K562 (cell line): ENCODE data around the gene IL17RC. TPM values are rescaled to one million over a fixed set of nuclear protein-coding genes. Genes with fewer than 3 reads are reported as not detected.

Experiments used
- ATAC-seq: fragments of 200-7000 bp; cut with Tn5 transposase; 3 replicates; pipeline ENCODE4 v1.9.1; 2020; ENCODE audit warnings: moderate library complexity
- BruUV-seq: library from RNA; stranded (reverse); fragments of 400-500 nt; replicated peaks from 2 replicates; lab custom pipeline; 2021; lab: Mats Ljungman, UMichigan
- CTCF ChIA-PET: fragments of 300-600 bp; formaldehyde crosslinking; extraction: SDS; loops from one replicate; lab custom pipeline; 2021; ENCODE audit warnings: low intra/inter-chr PET ratio; lab: Yijun Ruan, JAX
- POLR2A ChIA-PET: fragments of 300-600, 350-650 bp; sonication (Branson Sonifier 250); formaldehyde crosslinking; extraction: SDS; loops from one replicate; lab custom pipeline; 2021; ENCODE audit warnings: antibody characterized with exemption, inconsistent platforms; lab: Yijun Ruan, JAX
- DNase-seq, 4 experiments: peaks; one replicate each; pipeline versions ENCODE4 v3.0.0 to v3.0.0-alpha.2; 2011 to 2018; ENCODE audit warnings: low spot score in 3 of 4, mixed read lengths in 3 of 4; ENCODE audit errors: extremely low read depth in 1 of 4
- FAIRE-seq: peaks from 2 replicates; lab custom pipeline; 2011; peaks lifted over from hg19 to GRCh38; lab: Jason Lieb, UNC
- H2AFZ ChIP-seq: 2 replicates; pipeline ENCODE4 v1.6.0; 2011; ENCODE audit warnings: low read depth, low read length, control low read depth, inconsistent platforms
- H3K27ac ChIP-seq: fragments of 200-600 bp; 3 replicates; pipeline ENCODE4 v1.8.0; 2011; ENCODE audit warnings: low read depth, mild to moderate bottlenecking, control low read depth, inconsistent platforms, low read length, moderate library complexity, mixed read lengths; ENCODE audit errors: extremely low read depth
- H3K27me3 ChIP-seq, 2 experiments: fragments of 300-600 bp in 1 of 2; 2 replicates in 1 of 2; 3 replicates in 1 of 2; pipeline versions ENCODE4 v1.6.0 to v1.8.0; 2011; ENCODE audit warnings: inconsistent platforms in 2 of 2, low read length in 2 of 2, mild to moderate bottlenecking in 1 of 2, mixed read lengths in 1 of 2, moderate library complexity in 1 of 2; ENCODE audit not compliant: control insufficient read depth in 2 of 2, insufficient read depth in 2 of 2
- H3K36me3 ChIP-seq: fragments of 300-600 bp; 3 replicates; pipeline ENCODE4 v1.8.0; 2011; ENCODE audit warnings: mild to moderate bottlenecking, low read length, inconsistent platforms; ENCODE audit not compliant: control insufficient read depth, insufficient read depth
- H3K4me1 ChIP-seq, 2 experiments: fragments of 200-600 bp in 1 of 2; replicated peaks in 1 of 2; 2 replicates in 1 of 2; 3 replicates in 1 of 2; pipeline versions ENCODE4 v1.5.1 to v1.8.0; 2011; ENCODE audit warnings: inconsistent platforms in 2 of 2, low read length in 2 of 2, mild to moderate bottlenecking in 1 of 2, mixed read lengths in 1 of 2, moderate library complexity in 1 of 2; ENCODE audit not compliant: control insufficient read depth in 2 of 2, insufficient read depth in 2 of 2
- H3K4me2 ChIP-seq: 2 replicates; pipeline ENCODE4 v1.6.1; 2011; ENCODE audit warnings: low read length, control low read depth, inconsistent platforms, mixed read lengths; ENCODE audit not compliant: insufficient read depth
- H3K4me3 ChIP-seq: fragments of 200-600 bp; sonication (generic), shearing (Covaris generic); 2 replicates; pipeline ENCODE4 v1.5.1; 2016; ENCODE audit warnings: control low read depth, inconsistent platforms
- H3K79me2 ChIP-seq: fragments of 200-600 bp; 3 replicates; pipeline ENCODE4 v1.8.0; 2011; ENCODE audit warnings: low read length, inconsistent platforms; ENCODE audit not compliant: control insufficient read depth, insufficient read depth
- H3K9ac ChIP-seq, 2 experiments: 2 replicates each; pipeline versions ENCODE4 v1.6.0 to v1.6.1; 2011; ENCODE audit warnings: low read depth in 2 of 2, low read length in 2 of 2, control low read depth in 1 of 2, inconsistent platforms in 1 of 2, mild to moderate bottlenecking in 1 of 2, mixed read lengths in 1 of 2; ENCODE audit not compliant: insufficient read depth in 1 of 2
- H3K9me1 ChIP-seq: one replicate; pipeline ENCODE4 v1.6.0; 2011; ENCODE audit warnings: inconsistent platforms, mild to moderate bottlenecking, low read length, moderate library complexity; ENCODE audit not compliant: control insufficient read depth, insufficient read depth
- H3K9me3 ChIP-seq: replicated peaks from 2 replicates; pipeline ENCODE4 v1.5.1; 2011; ENCODE audit warnings: low read depth, low read length, inconsistent platforms; ENCODE audit not compliant: control insufficient read depth, insufficient read depth
- H4K20me1 ChIP-seq: replicated peaks from 2 replicates; pipeline ENCODE4 v1.6.1; 2011; ENCODE audit warnings: low read length, inconsistent platforms, mixed read lengths; ENCODE audit not compliant: control insufficient read depth, insufficient read depth
- BCOR ChIP-seq: fragments of 450-650 bp; IDR thresholded peaks from 2 replicates; pipeline ENCODE4 v1.6.1; 2016
- GABPB2 ChIP-seq: fragments of 250-450 bp; sonication (Bioruptor Pico); conservative IDR thresholded peaks from 2 replicates; pipeline ENCODE4 v1.5.1; 2021; ENCODE audit warnings: mild to moderate bottlenecking
- HBP1 ChIP-seq: fragments of 450-650 bp; formaldehyde crosslinking; IDR thresholded peaks from 2 replicates; pipeline ENCODE4 v1.4.0; 2022; ENCODE audit warnings: missing genetic modification characterization
- NFRKB ChIP-seq: fragments of 450-650 bp; IDR thresholded peaks from 2 replicates; pipeline ENCODE4 v1.6.1; 2016; ENCODE audit warnings: low read depth
- POLR2G ChIP-seq: fragments of 200-400 bp; formaldehyde crosslinking; IDR thresholded peaks from 2 replicates; pipeline ENCODE4 v1.6.1; 2017; ENCODE audit warnings: low read depth, mild to moderate bottlenecking, antibody characterized with exemption, low read length, moderate library complexity
- SRSF3 ChIP-seq: fragments of 200-400 bp; formaldehyde crosslinking; IDR thresholded peaks from 2 replicates; pipeline ENCODE4 v1.6.1; 2016; ENCODE audit warnings: mild to moderate bottlenecking, low read length, moderate library complexity; ENCODE audit not compliant: insufficient read depth
- ZNF274 ChIP-seq: IDR thresholded peaks from 2 replicates; pipeline ENCODE4 v1.6.1; 2011; ENCODE audit warnings: low read depth, mild to moderate bottlenecking, low read length, moderate library complexity, borderline replicate concordance
- ZNF444 ChIP-seq: fragments of 250-450 bp; sonication (Bioruptor Pico); IDR thresholded peaks from 2 replicates; pipeline ENCODE4 v1.4.0; 2020; ENCODE audit warnings: mild to moderate bottlenecking, moderate library complexity
- ZNF518B ChIP-seq: fragments of 250-450 bp; sonication (Bioruptor Pico); IDR thresholded peaks from 2 replicates; pipeline ENCODE4 v1.5.0; 2021; ENCODE audit warnings: mild to moderate bottlenecking, moderate library complexity
- WGBS: fragments of 100-300 bp; shearing (Covaris generic); methylation state at CpG from one replicate; pipeline ENCODE4 v1.1.6; 2016; ENCODE audit warnings: low coverage, mixed read lengths; ENCODE audit not compliant: insufficient coverage; ENCODE audit errors: missing lambda C conversion rate; 5-methylcytosine and 5-hydroxymethylcytosine counted together
- in situ Hi-C: fragments of 300-500 bp; cut with MboI; formaldehyde crosslinking; loops from 4 replicates; pipeline ENCODE4 v1.15.0; 2018; ENCODE audit warnings: inconsistent platforms, mixed read lengths
- intact Hi-C: fragments of 100-400 bp; cut with micrococcal nuclease; formaldehyde crosslinking; loops from 2 replicates; pipeline ENCODE4 v1.14.2; 2022
- polyA plus RNA-seq, 8 experiments: library from polyadenylated mRNA; depleted of rRNA in 4 of 8; stranded (reverse) in 5 of 8; unstranded in 3 of 8; fragments of >200 nt; fragmentation: Nextera tagmentation in 2 of 8; fragmentation: Illumina TruSeq in 1 of 8; extraction: Ambion mirVana in 2 of 8; extraction: Trizol in 1 of 8; gene quantifications; 2 replicates each; pipeline versions ENCODE4 v1.2.1 to v1.2.3, GENCODE V29; 2011 to 2014; ENCODE audit warnings: inconsistent platforms in 1 of 8, missing spikeins in 1 of 8
- total RNA-seq, 7 experiments: library from RNA; depleted of rRNA in 6 of 7; stranded (reverse); fragments of >200 nt in 6 of 7; fragmentation: Illumina TruSeq in 2 of 7; extraction: Trizol in 2 of 7; gene quantifications; 2 replicates each; pipeline versions ENCODE4 v1.2.1 to v1.2.3, GENCODE V29; 2011 to 2021; ENCODE audit warnings: low replicate concordance in 1 of 7

IL17RC gene
- total and polyA plus RNA-seq, 9 of the 15 experiments (the other 6 are each of a cell fraction or from before 2014, with no cell fraction given) = 0.15 to 11.4 (median 7.1) TPM; not detected in 1

GRCh38 chr3:9949626-9950025, 32.7 kb downstream of the IL17RC start:
- in situ Hi-C loops = no loop called here
- H2AFZ ChIP-seq = no peak overlapping the region
- no peaks in the 10 kb centered on the region for H3K9me3 ChIP-seq
- no peak for FAIRE-seq
- CTCF ChIA-PET = no interaction called here
- intact Hi-C loops = loop anchor here (5.0 kb wide), 1 partner anchor 38 kb away; the partner anchor contains the start of gene EMC3
- no peak for ATAC-seq
- no peak overlapping the region for H3K27ac ChIP-seq
- H3K4me2 ChIP-seq = no peak overlapping the region
- TF ChIP-seq BCOR (no peak), ZNF444 (CRISPR knock-in tag) (no peak), POLR2G (0 out of 2 replicates have a peak, but pooled peaks have one; percentile 8)
- TF ChIP-seq, all 486 proteins: peak for 1
- no peak for DNase-seq
- POLR2A ChIA-PET = interaction anchor here (0.9 to 1.7 kb wide), 5 partner anchors 11 to 37 kb away, joined by 3 to 5 read pairs (median 4); partner anchors contain the start of gene CRELD1
- Histone ChIP-seq H3K4me3 (no peak overlapping the region), H3K27me3 (no peaks in the 10 kb centered on the region), H3K9me1 (no peaks in the 10 kb centered on the region), H3K9ac (peak overlapping the region in 1 of 2 experiments; percentile 7; a peak in 2 of 4 replicates), H3K36me3 (no peaks in the 10 kb centered on the region; the same call in 2 of the 3 replicates), H4K20me1 (no peaks in the 10 kb centered on the region), H3K79me2 (no peaks in the 10 kb centered on the region), H3K4me1 (peaks cover 6 to 39% of the 10 kb centered on the region in 2 experiments; a peak in 4 of 5 replicates)
- BruUV-seq = no TSS peak
- WGBS = 59% methylated on average over 9 of the region's 9 CpGs

GRCh38 chr3:9951126-9951525, 34.2 kb downstream of the IL17RC start:
- no peak overlapping the region for H2AFZ ChIP-seq
- H3K9ac ChIP-seq = peak overlapping the region; percentile 7 to 86; a peak in 1 of 4 replicates
- H3K4me1 ChIP-seq = peaks cover 21 to 44% of the 10 kb centered on the region in 2 experiments
- ChIA-PET POLR2A (interaction anchor here (0.6 to 1.6 kb wide), 3 partner anchors 8 to 15 kb away, joined by 4 to 5 read pairs (median 4); no protein-coding TSS in a partner anchor), CTCF (no interaction called here)
- no peaks in the 10 kb centered on the region for H3K79me2 ChIP-seq
- H3K27me3 ChIP-seq = no peaks in the 10 kb centered on the region
- no peak overlapping the region for H3K4me2 ChIP-seq
- ATAC-seq (no peak), DNase-seq (no peak), FAIRE-seq (no peak)
- no peaks in the 10 kb centered on the region for H3K9me3 ChIP-seq
- intact Hi-C loops (loop anchor here (5.0 kb wide), 1 partner anchor 36 kb away; the partner anchor contains the start of gene EMC3), in situ Hi-C loops (no loop called here)
- H4K20me1 ChIP-seq = no peaks in the 10 kb centered on the region
- no peak overlapping the region for H3K27ac ChIP-seq
- no peaks in the 10 kb centered on the region for H3K9me1 ChIP-seq
- H3K4me3 ChIP-seq = no peak overlapping the region
- WGBS = 46% methylated on average over 7 of the region's 7 CpGs
- no peaks in the 10 kb centered on the region for H3K36me3 ChIP-seq
- BruUV-seq = no TSS peak
- no peak for TF ChIP-seq SRSF3
- TF ChIP-seq GABPB2 (CRISPR knock-in tag) = no peak
- no peak for TF ChIP-seq ZNF518B (CRISPR knock-in tag)
- no peak for TF ChIP-seq HBP1
- TF ChIP-seq ZNF274 = no peak
- TF ChIP-seq NFRKB = no peak
